Keratinocyte (primary cell): ENCODE results near the gene TUBGCP3. TPM values are rescaled to one million over a fixed set of nuclear protein-coding genes. Genes with fewer than 3 reads are reported as not detected.

ENCODE experiments used
- DNase-seq: peaks from one replicate; pipeline ENCODE4 v3.0.0-alpha.2; 2011; ENCODE audit warnings: low read depth, missing footprints, low spot score
- FAIRE-seq: peaks from 2 replicates; lab custom pipeline; 2011; peaks lifted over from hg19 to GRCh38; lab: Jason Lieb, UNC
- H2AFZ ChIP-seq: 2 replicates; pipeline ENCODE4 v1.6.0; 2012; ENCODE audit warnings: low read length, control low read depth, inconsistent platforms; ENCODE audit not compliant: control insufficient read depth
- H3K27ac ChIP-seq: 2 replicates; pipeline ENCODE4 v1.5.1; 2011; ENCODE audit warnings: low read length; ENCODE audit not compliant: control insufficient read depth, insufficient read depth
- H3K27me3 ChIP-seq: 3 replicates; pipeline ENCODE4 v1.6.0; 2011; ENCODE audit warnings: low read length; ENCODE audit not compliant: control insufficient read depth, insufficient read depth; ENCODE audit errors: extremely low read depth
- H3K36me3 ChIP-seq, 2 experiments: 2 replicates in 1 of 2; 3 replicates in 1 of 2; pipeline ENCODE4 v1.5.1; 2011; ENCODE audit warnings: low read length in 2 of 2, mild to moderate bottlenecking in 1 of 2; ENCODE audit not compliant: control insufficient read depth in 2 of 2, insufficient read depth in 2 of 2; ENCODE audit errors: extremely low read depth in 1 of 2
- H3K4me1 ChIP-seq: 3 replicates; pipeline ENCODE4 v1.5.1; 2011; ENCODE audit warnings: low read length; ENCODE audit not compliant: control insufficient read depth, insufficient read depth; ENCODE audit errors: extremely low read depth
- H3K4me2 ChIP-seq: 3 replicates; pipeline ENCODE4 v1.6.0; 2011; ENCODE audit warnings: low read depth, low read length; ENCODE audit not compliant: control insufficient read depth, insufficient read depth; ENCODE audit errors: extremely low read depth
- H3K4me3 ChIP-seq, 3 experiments: fragments of 200-600 bp in 1 of 3; sonication (generic) in 1 of 3; 2 replicates in 2 of 3; 3 replicates in 1 of 3; pipeline ENCODE4 v1.5.1; 2011 to 2016; ENCODE audit warnings: low read length in 3 of 3, mild to moderate bottlenecking in 3 of 3, control low read depth in 2 of 3, inconsistent platforms in 1 of 3, low read depth in 1 of 3, mixed read lengths in 1 of 3, mixed run types in 1 of 3, moderate library complexity in 1 of 3; ENCODE audit not compliant: control insufficient read depth in 2 of 3, insufficient read depth in 2 of 3; ENCODE audit errors: extremely low read depth in 1 of 3
- H3K79me2 ChIP-seq: 2 replicates; pipeline ENCODE4 v1.6.0; 2012; ENCODE audit warnings: low read length; ENCODE audit not compliant: control insufficient read depth, insufficient read depth
- H3K9ac ChIP-seq: 3 replicates; pipeline ENCODE4 v1.6.0; 2011; ENCODE audit warnings: low read length; ENCODE audit not compliant: control insufficient read depth, insufficient read depth; ENCODE audit errors: extremely low read depth
- H3K9me1 ChIP-seq: 3 replicates; pipeline ENCODE4 v1.6.0; 2011; ENCODE audit warnings: low read length; ENCODE audit not compliant: control insufficient read depth, insufficient read depth; ENCODE audit errors: extremely low read depth
- H3K9me3 ChIP-seq: 2 replicates; pipeline ENCODE4 v1.5.1; 2012; ENCODE audit warnings: low read depth, low read length; ENCODE audit not compliant: control insufficient read depth
- H4K20me1 ChIP-seq: 3 replicates; pipeline ENCODE4 v1.6.0; 2011; ENCODE audit warnings: low read length; ENCODE audit not compliant: control insufficient read depth, insufficient read depth; ENCODE audit errors: extremely low read depth
- EZH2 ChIP-seq: IDR thresholded peaks from one replicate; pipeline ENCODE4 v1.6.1; 2012; ENCODE audit warnings: inconsistent platforms, mild to moderate bottlenecking, low read length, moderate library complexity
- dilution Hi-C: fragments of 300-500 bp; cut with MboI; formaldehyde crosslinking; loops from one replicate; pipeline ENCODE4 v1.7.0; 2020; ENCODE audit warnings: low sequenced_read_pairs; ENCODE audit not compliant: extremely low pct_ligation_motif_present
- polyA plus RNA-seq, 5 experiments: library from polyadenylated mRNA; depleted of rRNA in 3 of 5; stranded (reverse) in 3 of 5; stranded (forward) in 1 of 5; unstranded in 1 of 5; fragments of >200 nt; gene quantifications; 1 replicate in 1 of 5; 2 replicates in 3 of 5; 3 replicates in 1 of 5; pipeline versions ENCODE4 v1.2.1 to v1.2.3, GENCODE V29; 2011 to 2012; ENCODE audit warnings: missing spikeins in 2 of 5, low read depth in 1 of 5, low replicate concordance in 1 of 5
- TF ChIP-seq, protein P1 (sequence below), 3 experiments: IDR thresholded peaks in 1 of 3; conservative IDR thresholded peaks in 1 of 3; optimal IDR thresholded peaks in 1 of 3; 2 replicates in 2 of 3; 3 replicates in 1 of 3; pipeline versions ENCODE3 to v1.5.1; 2011; ENCODE audit warnings: low read length in 3 of 3, mild to moderate bottlenecking in 3 of 3, moderate library complexity in 2 of 3, control low read depth in 1 of 3, inconsistent platforms in 1 of 3; ENCODE audit not compliant: insufficient read depth in 2 of 3; ENCODE audit errors: extremely low read depth in 1 of 3

TUBGCP3 gene
- polyA plus RNA-seq, 1 donor (not counting 4 experiments of a cell fraction or from before 2014, with no cell fraction given), result 14.0 TPM

DNA sequence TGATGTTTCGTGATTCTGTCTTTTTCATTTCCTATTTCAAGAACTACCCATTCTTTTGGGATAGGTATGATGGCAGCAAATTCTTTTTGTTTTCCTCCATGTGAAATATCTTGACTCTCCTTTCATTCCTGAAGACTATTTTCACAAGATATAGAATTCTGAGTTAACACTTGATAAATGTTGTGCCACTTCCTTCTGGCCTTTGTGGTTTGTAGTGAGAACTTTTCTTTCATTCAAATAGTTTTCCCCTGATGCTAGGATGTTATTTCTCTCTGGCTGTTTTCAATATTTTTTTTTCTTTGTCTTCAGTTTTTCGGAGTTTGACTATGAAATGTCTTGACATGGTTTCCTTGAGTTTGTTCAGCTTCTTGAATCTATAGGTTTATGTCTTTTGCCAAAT, 8.3 kb upstream of the TUBGCP3 start:
- Histone ChIP-seq H3K4me2 (no peak overlapping the region), H3K27ac (no peak overlapping the region), H3K9me1 (no peaks in the 10 kb centered on the region), H3K4me1 (peaks cover 3% of the 10 kb centered on the region), H3K27me3 (no peaks in the 10 kb centered on the region), H4K20me1 (no peaks in the 10 kb centered on the region), H3K36me3 (no peaks in the 10 kb centered on the region), H3K4me3 (no peak overlapping the region), H3K9me3 (no peaks in the 10 kb centered on the region), H3K9ac (no peak overlapping the region), H2AFZ (no peak overlapping the region), H3K79me2 (no peaks in the 10 kb centered on the region)
- DNase-seq, result no peak
- FAIRE-seq, result no peak
- no peak for TF ChIP-seq EZH2
- TF ChIP-seq, protein P1, sequence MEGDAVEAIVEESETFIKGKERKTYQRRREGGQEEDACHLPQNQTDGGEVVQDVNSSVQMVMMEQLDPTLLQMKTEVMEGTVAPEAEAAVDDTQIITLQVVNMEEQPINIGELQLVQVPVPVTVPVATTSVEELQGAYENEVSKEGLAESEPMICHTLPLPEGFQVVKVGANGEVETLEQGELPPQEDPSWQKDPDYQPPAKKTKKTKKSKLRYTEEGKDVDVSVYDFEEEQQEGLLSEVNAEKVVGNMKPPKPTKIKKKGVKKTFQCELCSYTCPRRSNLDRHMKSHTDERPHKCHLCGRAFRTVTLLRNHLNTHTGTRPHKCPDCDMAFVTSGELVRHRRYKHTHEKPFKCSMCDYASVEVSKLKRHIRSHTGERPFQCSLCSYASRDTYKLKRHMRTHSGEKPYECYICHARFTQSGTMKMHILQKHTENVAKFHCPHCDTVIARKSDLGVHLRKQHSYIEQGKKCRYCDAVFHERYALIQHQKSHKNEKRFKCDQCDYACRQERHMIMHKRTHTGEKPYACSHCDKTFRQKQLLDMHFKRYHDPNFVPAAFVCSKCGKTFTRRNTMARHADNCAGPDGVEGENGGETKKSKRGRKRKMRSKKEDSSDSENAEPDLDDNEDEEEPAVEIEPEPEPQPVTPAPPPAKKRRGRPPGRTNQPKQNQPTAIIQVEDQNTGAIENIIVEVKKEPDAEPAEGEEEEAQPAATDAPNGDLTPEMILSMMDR (optimal IDR thresholded peaks at IDR 0.05 in 1 of 3, IDR thresholded peaks at IDR 0.05 in 1 of 3, conservative IDR thresholded peaks at IDR 0.05 in 1 of 3; ENCODE audit: extremely low read depth in 1 of 3, insufficient read depth in 2 of 3, low read length in 3 of 3), result no peak
- dilution Hi-C loops, result no loop called here

DNA sequence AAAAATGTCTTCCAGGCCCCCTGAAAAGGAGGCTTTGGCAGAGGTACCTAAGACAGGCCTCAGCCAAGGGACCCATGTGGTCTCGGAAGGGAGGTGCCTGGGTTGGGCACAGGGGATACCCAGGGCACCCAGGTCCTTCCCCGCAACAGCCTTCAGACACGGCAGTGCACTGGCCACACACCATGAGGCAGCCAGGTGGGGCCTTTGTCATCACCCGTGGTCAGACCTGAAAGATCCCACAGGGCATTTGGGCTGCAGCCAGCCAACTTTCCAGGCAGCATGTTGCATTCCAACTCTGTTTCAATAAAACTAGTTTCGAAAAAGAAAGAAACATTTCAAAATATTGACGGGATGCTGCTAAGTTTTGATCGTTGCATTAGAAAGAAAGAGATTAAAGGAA, 4.7 kb upstream of the TUBGCP3 start:
- Histone ChIP-seq H4K20me1 (no peaks in the 10 kb centered on the region), H2AFZ (no peak overlapping the region), H3K36me3 (no peaks in the 10 kb centered on the region), H3K79me2 (no peaks in the 10 kb centered on the region), H3K4me2 (no peak overlapping the region), H3K4me3 (no peak overlapping the region), H3K9ac (no peak overlapping the region), H3K27ac (no peak overlapping the region), H3K9me3 (no peaks in the 10 kb centered on the region), H3K9me1 (no peaks in the 10 kb centered on the region), H3K27me3 (no peaks in the 10 kb centered on the region), H3K4me1 (peaks cover 3% of the 10 kb centered on the region)
- DNase-seq (no peak), FAIRE-seq (no peak)
- dilution Hi-C loops, result no loop called here
- TF ChIP-seq, protein P1 (optimal IDR thresholded peaks at IDR 0.05 in 1 of 3, IDR thresholded peaks at IDR 0.05 in 1 of 3, conservative IDR thresholded peaks at IDR 0.05 in 1 of 3; ENCODE audit: extremely low read depth in 1 of 3, insufficient read depth in 2 of 3, low read length in 3 of 3), result no peak
- TF ChIP-seq EZH2, result no peak
